ENCODE measurements around the gene SNTG2. TPM values are rescaled to one million over a fixed set of nuclear protein-coding genes. Genes with fewer than 3 reads are reported as not detected.

SNTG2 gene
- total and polyA plus RNA-seq, 2 donors (not counting 3 experiments of a cell fraction or from before 2014, with no cell fraction given): not detected

- H3K9ac ChIP-seq (replicated peaks; ENCODE audit: extremely low read depth, insufficient read depth, low read length): no peak overlapping the region
- DNase-seq (ENCODE audit: low read depth, low spot score) (no peak), FAIRE-seq (no peak)
- no peak overlapping the region for H3K4me3 ChIP-seq (replicated peaks in 1 of 3; ENCODE audit: insufficient read depth in 1 of 3, low read depth in 1 of 3, low read length in 3 of 3)
- H3K4me2 ChIP-seq (ENCODE audit: insufficient read depth, low read length): no peak overlapping the region
- no peak overlapping the region for H3K27ac ChIP-seq (ENCODE audit: insufficient read depth, low read depth, low read length)
- no peaks in the 10 kb centered on the region for H4K20me1 ChIP-seq (replicated peaks; ENCODE audit: control insufficient read depth, extremely low read depth, insufficient read depth, low read length)
- no peaks in the 10 kb centered on the region for H3K9me1 ChIP-seq (replicated peaks; ENCODE audit: control insufficient read depth, extremely low read depth, insufficient read depth, low read length)
- dilution Hi-C loops (cut with MboI; ENCODE audit: extremely low pct_ligation_motif_present, low sequenced_read_pairs) (no loop called here), intact Hi-C loops (cut with micrococcal nuclease) (no loop called here)
- H3K9me3 ChIP-seq (replicated peaks; ENCODE audit: control insufficient read depth, insufficient read depth, low read length): peaks cover 7% of the 10 kb centered on the region
- H3K4me1 ChIP-seq (ENCODE audit: control insufficient read depth, extremely low read depth, insufficient read depth, low read length): no peaks in the 10 kb centered on the region
- no peak overlapping the region for H2AFZ ChIP-seq (ENCODE audit: low read depth, low read length)
- H3K27me3 ChIP-seq (ENCODE audit: control insufficient read depth in 2 of 2, insufficient read depth in 2 of 2, low read length in 2 of 2): no peaks in the 10 kb centered on the region
- ChIA-PET CTCF (no interaction called here), POLR2A (no interaction called here)
- H3K79me2 ChIP-seq (ENCODE audit: control insufficient read depth, insufficient read depth, low read length): no peaks in the 10 kb centered on the region
- no peak for TF ChIP-seq POLR2AphosphoS5 (IDR thresholded peaks at IDR 0.05; ENCODE audit: insufficient read depth, low read depth, low read length)
- TF ChIP-seq MAX (IDR thresholded peaks at IDR 0.05; ENCODE audit: insufficient read depth, insufficient read length): no peak
- TF ChIP-seq EZH2 (IDR thresholded peaks at IDR 0.05; ENCODE audit: borderline replicate concordance, low read depth, low read length, severe bottlenecking): no peak
- no peak for TF ChIP-seq GATA2 (IDR thresholded peaks at IDR 0.05; ENCODE audit: insufficient read depth, insufficient read length, low read depth, low read length)
- TF ChIP-seq FOS (IDR thresholded peaks at IDR 0.05; ENCODE audit: borderline replicate concordance, insufficient read depth, low read length): no peak
- TF ChIP-seq MYC (IDR thresholded peaks at IDR 0.05; ENCODE audit: low read depth, low read length): no peak
- no peak for TF ChIP-seq JUN (IDR thresholded peaks at IDR 0.05; ENCODE audit: borderline replicate concordance, insufficient read depth, insufficient read length, low read depth)
- TF ChIP-seq POLR2A (IDR thresholded peaks at IDR 0.05; ENCODE audit: low read depth, low read length): no peak
- TF ChIP-seq CTCF (IDR thresholded peaks at IDR 0.05; ENCODE audit: extremely low read depth in 1 of 2, insufficient read depth in 1 of 2, low read depth in 1 of 2, low read length in 2 of 2): no peak
- no peaks in the 10 kb centered on the region for H3K36me3 ChIP-seq (ENCODE audit: control insufficient read depth in 2 of 2, extremely low read depth in 1 of 2, insufficient read depth in 2 of 2, low read length in 2 of 2)
- no TSS peak for BruUV-seq (replicated peaks)
Measured at GRCh38 chr2:1154710-1155594, 204.3 kb downstream of the SNTG2 start.
